ENCODE results near the gene NDE1. TPM values are rescaled to one million over a fixed set of nuclear protein-coding genes. Genes with fewer than 3 reads are reported as not detected.

Gene NDE1
- total and polyA plus RNA-seq, 11 donors = 5.9 to 32.3 (median 17.3) TPM

DNA sequence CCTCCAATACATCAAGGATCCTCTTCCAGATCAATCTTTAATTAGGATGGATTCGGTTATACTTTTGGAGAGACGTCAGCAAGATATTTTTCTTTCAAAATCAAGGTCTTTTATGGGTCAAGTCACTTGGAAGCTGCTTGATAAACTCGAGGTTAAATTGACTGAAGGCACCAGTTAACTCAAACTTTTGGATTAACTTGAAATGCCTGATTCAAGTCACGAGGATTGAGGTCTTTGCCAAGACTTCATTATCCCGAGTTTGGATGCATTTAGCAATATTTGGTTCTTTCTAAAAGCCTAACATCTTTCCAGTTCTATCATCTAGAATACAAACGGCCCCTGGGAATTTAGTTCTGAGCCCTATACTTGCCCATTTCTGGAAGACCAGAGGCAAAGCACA, 123.9 kb downstream of the NDE1 start:
- Histone ChIP-seq H3K36me3 (no peaks in the 10 kb centered on the region), H3K27ac (peak overlapping the region in 1 of 12 donors; percentile 60), H3K4me1 (peaks cover 0 to 18% (median 4%) of the 10 kb centered on the region in 12 donors), H3K27me3 (peaks cover 0 to 4% (median 0%) of the 10 kb centered on the region in 9 donors), H3K4me3 (no peak overlapping the region), H3K9me3 (no peaks in the 10 kb centered on the region)
- 58 to 69% (median 63%) methylated on average over 6 of the region's 6 CpGs for WGBS, 4 donors
- ATAC-seq = no peak
- intact Hi-C loops (cut with DNase I) = loop anchor here in 2 of 10 donors (5.0 to 10.0 kb wide), 2 partner anchors 418 to 421 kb away; no protein-coding TSS in a partner anchor
- TF ChIP-seq POLR2A (IDR thresholded peaks at IDR 0.05) = no peak
- TF ChIP-seq, protein P1, sequence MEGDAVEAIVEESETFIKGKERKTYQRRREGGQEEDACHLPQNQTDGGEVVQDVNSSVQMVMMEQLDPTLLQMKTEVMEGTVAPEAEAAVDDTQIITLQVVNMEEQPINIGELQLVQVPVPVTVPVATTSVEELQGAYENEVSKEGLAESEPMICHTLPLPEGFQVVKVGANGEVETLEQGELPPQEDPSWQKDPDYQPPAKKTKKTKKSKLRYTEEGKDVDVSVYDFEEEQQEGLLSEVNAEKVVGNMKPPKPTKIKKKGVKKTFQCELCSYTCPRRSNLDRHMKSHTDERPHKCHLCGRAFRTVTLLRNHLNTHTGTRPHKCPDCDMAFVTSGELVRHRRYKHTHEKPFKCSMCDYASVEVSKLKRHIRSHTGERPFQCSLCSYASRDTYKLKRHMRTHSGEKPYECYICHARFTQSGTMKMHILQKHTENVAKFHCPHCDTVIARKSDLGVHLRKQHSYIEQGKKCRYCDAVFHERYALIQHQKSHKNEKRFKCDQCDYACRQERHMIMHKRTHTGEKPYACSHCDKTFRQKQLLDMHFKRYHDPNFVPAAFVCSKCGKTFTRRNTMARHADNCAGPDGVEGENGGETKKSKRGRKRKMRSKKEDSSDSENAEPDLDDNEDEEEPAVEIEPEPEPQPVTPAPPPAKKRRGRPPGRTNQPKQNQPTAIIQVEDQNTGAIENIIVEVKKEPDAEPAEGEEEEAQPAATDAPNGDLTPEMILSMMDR (IDR thresholded peaks at IDR 0.05) = no peak
- no peak for DNase-seq

DNA sequence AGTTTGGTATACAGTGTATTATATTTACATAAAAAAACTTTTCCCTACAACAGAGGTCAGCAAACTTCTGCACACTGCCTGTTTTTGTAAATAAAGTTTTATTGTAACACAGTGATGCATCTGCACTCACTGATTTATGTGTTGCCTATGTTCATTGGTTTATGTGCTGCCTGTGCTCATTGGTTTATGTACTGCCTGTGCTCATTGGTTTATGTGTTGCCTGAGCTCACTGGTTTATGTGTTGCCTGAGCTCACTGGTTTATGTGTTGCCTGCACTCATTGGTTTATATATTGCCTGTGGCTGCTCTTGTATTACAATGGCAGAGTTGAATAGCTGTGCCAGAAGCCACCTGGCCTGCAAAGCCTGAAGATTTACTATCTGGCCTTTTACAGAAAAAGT, 125.2 kb downstream of the NDE1 start:
- H3K4me1 ChIP-seq = peaks cover 0 to 8% (median under 1%) of the 10 kb centered on the region in 12 donors
- intact Hi-C loops (cut with DNase I) = loop anchor here in 1 of 10 donors (10.0 kb wide), 1 partner anchor 420 kb away; no protein-coding TSS in a partner anchor
- H3K4me3 ChIP-seq = no peak overlapping the region
- peaks cover 0 to 4% (median 0%) of the 10 kb centered on the region in 9 donors for H3K27me3 ChIP-seq
- H3K36me3 ChIP-seq = no peaks in the 10 kb centered on the region
- DNase-seq = no peak
- H3K9me3 ChIP-seq = no peaks in the 10 kb centered on the region
- H3K27ac ChIP-seq = peak overlapping the region in 1 of 12 donors; percentile 60
- TF ChIP-seq POLR2A (IDR thresholded peaks at IDR 0.05) = no peak
- TF ChIP-seq, protein P1 (IDR thresholded peaks at IDR 0.05) = no peak
- no peak for ATAC-seq

DNA sequence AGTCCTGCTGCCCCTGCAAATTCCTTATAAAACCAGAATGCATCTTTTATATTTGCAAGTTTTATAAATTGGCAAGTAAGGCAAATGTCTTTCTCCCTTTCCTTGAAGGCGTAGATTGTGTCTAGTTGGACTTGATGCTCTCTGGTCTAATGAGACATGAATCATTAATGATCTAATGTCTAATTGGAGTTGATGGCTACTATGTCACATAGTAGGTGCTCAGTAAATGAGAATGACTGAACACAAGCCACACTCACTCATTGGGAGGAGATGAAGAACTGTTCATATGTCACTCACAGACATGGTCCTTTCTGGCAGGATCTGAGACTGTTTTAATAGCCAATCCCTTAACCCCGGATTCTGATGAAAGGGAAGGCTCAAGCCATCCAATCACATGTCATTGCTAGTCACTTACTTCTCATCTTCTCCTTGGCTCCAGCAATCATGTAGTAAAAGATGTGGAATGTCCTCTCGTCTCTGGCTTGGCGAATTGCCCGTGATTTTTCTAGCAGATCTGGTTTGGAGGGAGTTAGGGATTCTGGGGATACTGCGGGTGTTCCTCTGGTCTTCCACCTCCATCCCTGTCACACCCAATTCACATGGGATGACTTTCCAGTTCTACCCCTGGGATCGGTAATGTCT, 125.7 kb downstream of the NDE1 start:
- Histone ChIP-seq H3K27me3 (peaks cover 0 to 4% (median 0%) of the 10 kb centered on the region in 9 donors), H3K9me3 (no peaks in the 10 kb centered on the region), H3K36me3 (no peaks in the 10 kb centered on the region), H3K4me1 (peaks cover 0 to 3% (median 0%) of the 10 kb centered on the region in 12 donors), H3K27ac (peak overlapping the region in 1 of 12 donors; percentile 56), H3K4me3 (no peak overlapping the region)
- TF ChIP-seq POLR2A (IDR thresholded peaks at IDR 0.05) = no peak
- TF ChIP-seq, protein P1 (IDR thresholded peaks at IDR 0.05) = no peak
- ATAC-seq (no peak), DNase-seq (no peak)
- WGBS, 4 donors = 56 to 68% (median 57%) methylated on average over 7 of the region's 7 CpGs
- intact Hi-C loops (cut with DNase I) = loop anchor here in 1 of 10 donors (10.0 kb wide), 1 partner anchor 419 kb away; no protein-coding TSS in a partner anchor

MicroRNAs encoded within 50 kb of the gene (microRNA counts, 767-probe panel; counts per million panel counts)
- 1,120 to 1,172 counts per million in 2 donors for microRNA hsa-miR-484

Other genes with a start within 250 kb of the NDE1 start
- 100 to 1,000 TPM in 2 of 9 donors, 10 to 100 TPM in 7; 48.4 to 105 (median 70.5) TPM for gene BMERB1, start 215.7 kb upstream of the NDE1 start, total RNA-seq
- 10 to 100 TPM; 20.8 to 74.9 TPM for gene BMERB1, start 215.7 kb upstream of the NDE1 start, polyA plus RNA-seq
- 10 to 100 TPM; 24.1 to 61.3 (median 43.1) TPM for gene MARF1, start 7.1 kb upstream of the NDE1 start, total RNA-seq
- 10 to 100 TPM; 11.4 to 17.5 TPM for gene MARF1, start 7.1 kb upstream of the NDE1 start, polyA plus RNA-seq
- gene MYH11, start 206.8 kb downstream of the NDE1 start, total RNA-seq = 10 to 100 TPM in 8 of 9 donors, 1 to 10 TPM in 1; 9.8 to 71.9 (median 26.5) TPM
- gene MYH11, start 206.8 kb downstream of the NDE1 start, polyA plus RNA-seq = 10 to 100 TPM; 10.1 to 51.7 TPM
- 10 to 100 TPM; 23.0 to 40.3 (median 28.7) TPM for gene CEP20, start 238.4 kb downstream of the NDE1 start, total RNA-seq
- gene CEP20, start 238.4 kb downstream of the NDE1 start, polyA plus RNA-seq = 10 to 100 TPM; 14.1 to 25.0 TPM